ENCODE data around the gene NUBP2.

Gene NUBP2

GRCh38 chr16:1821861-1822611 is 39.3 kb downstream of the NUBP2 start:
- in situ Hi-C loops (cut with HindIII; ENCODE audit: low pct_ligation_motif_present, low sequenced_read_pairs) = no loop called here
- Histone ChIP-seq H3K36me3 (replicated peaks) (no peaks in the 10 kb centered on the region), H3K27ac (no peak overlapping the region), H3K4me3 (ENCODE audit: low read depth, low read length) (no peak overlapping the region), H3K27me3 (replicated peaks) (no peaks in the 10 kb centered on the region)
- no peak for DNase-seq
- TF ChIP-seq, protein P1, sequence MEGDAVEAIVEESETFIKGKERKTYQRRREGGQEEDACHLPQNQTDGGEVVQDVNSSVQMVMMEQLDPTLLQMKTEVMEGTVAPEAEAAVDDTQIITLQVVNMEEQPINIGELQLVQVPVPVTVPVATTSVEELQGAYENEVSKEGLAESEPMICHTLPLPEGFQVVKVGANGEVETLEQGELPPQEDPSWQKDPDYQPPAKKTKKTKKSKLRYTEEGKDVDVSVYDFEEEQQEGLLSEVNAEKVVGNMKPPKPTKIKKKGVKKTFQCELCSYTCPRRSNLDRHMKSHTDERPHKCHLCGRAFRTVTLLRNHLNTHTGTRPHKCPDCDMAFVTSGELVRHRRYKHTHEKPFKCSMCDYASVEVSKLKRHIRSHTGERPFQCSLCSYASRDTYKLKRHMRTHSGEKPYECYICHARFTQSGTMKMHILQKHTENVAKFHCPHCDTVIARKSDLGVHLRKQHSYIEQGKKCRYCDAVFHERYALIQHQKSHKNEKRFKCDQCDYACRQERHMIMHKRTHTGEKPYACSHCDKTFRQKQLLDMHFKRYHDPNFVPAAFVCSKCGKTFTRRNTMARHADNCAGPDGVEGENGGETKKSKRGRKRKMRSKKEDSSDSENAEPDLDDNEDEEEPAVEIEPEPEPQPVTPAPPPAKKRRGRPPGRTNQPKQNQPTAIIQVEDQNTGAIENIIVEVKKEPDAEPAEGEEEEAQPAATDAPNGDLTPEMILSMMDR (IDR thresholded peaks at IDR 0.05; ENCODE audit: low read depth, low read length, missing control alignments) = no peak

DNA sequence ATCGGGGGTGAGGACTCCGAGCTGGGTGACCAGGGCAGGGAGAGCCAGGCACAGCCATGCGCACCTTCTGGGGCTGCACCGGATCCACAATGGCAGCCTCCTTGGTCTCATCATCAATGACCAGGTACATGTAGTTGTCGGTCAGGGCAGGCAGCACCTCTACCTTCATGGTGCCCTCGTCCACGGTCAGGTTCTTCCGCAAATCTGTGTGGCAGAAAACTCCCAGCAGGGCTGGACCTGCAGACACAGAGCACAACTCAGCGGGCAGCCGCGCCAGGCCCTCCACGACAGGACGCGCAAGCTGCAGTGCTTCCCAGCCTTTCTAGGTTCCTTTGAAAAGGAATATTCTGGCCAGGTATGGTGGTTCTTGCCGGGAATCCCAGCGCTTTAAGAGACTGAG is 40.0 kb downstream of the NUBP2 start:
- in situ Hi-C loops (cut with HindIII; ENCODE audit: low pct_ligation_motif_present, low sequenced_read_pairs) = no loop called here

GRCh38 chr16:1823821-1824220 is 41.1 kb downstream of the NUBP2 start:
- no peak overlapping the region for H3K27ac ChIP-seq
- peak; percentile 37 for DNase-seq

More for the DNA sequence above, 40.0 kb downstream of the NUBP2 start:
- H3K4me3 ChIP-seq (ENCODE audit: low read depth, low read length) = no peak overlapping the region
- DNase-seq = no peak
- no peak overlapping the region for H3K27ac ChIP-seq
- TF ChIP-seq, protein P1 (IDR thresholded peaks at IDR 0.05; ENCODE audit: low read depth, low read length, missing control alignments) = no peak
- H3K36me3 ChIP-seq (replicated peaks) = no peaks in the 10 kb centered on the region
- H3K27me3 ChIP-seq (replicated peaks) = no peaks in the 10 kb centered on the region

DNA sequence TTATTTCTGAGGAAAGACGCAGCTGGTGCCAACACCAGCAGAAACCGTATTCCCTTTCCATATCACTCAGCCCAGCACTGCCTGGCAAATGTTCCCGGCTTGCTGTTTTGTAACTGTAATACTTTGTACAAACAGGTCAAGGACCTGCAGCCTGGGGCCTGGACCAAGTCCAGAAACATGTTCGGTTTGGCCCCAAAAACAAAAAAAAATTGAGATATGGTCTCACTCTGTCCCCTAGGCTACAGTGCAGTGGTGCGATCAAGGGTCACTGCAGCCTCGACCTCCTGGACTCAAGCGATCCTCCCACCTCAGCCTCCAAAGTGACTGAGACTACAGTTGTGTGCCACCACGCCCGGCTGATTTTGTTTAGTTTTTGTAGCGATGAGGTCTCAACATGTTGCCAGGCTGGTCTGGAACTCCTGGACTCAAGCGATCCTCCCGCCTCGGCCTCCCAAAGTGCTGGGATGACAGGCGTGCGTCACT is 42.7 kb downstream of the NUBP2 start:
- Histone ChIP-seq H3K36me3 (replicated peaks) (peaks cover 4% of the 10 kb centered on the region), H3K27me3 (replicated peaks) (no peaks in the 10 kb centered on the region), H3K27ac (no peak overlapping the region), H3K4me3 (ENCODE audit: low read depth, low read length) (peak overlapping the region; percentile 98)
- no peak for DNase-seq
- in situ Hi-C loops (cut with HindIII; ENCODE audit: low pct_ligation_motif_present, low sequenced_read_pairs) = no loop called here
- TF ChIP-seq, protein P1 (IDR thresholded peaks at IDR 0.05; ENCODE audit: low read depth, low read length, missing control alignments) = no peak

More at GRCh38 chr16:1823821-1824220, 41.1 kb downstream of the NUBP2 start:
- TF ChIP-seq, protein P1 (IDR thresholded peaks at IDR 0.05; ENCODE audit: low read depth, low read length, missing control alignments) = peak; percentile 58
- in situ Hi-C loops (cut with HindIII; ENCODE audit: low pct_ligation_motif_present, low sequenced_read_pairs) = no loop called here
- Histone ChIP-seq H3K4me3 (ENCODE audit: low read depth, low read length) (no peak overlapping the region), H3K27me3 (replicated peaks) (no peaks in the 10 kb centered on the region), H3K36me3 (replicated peaks) (peaks cover under 1% of the 10 kb centered on the region)

GRCh38 chr16:1825864-1826690 is 43.3 kb downstream of the NUBP2 start:
- Histone ChIP-seq H3K27ac (no peak overlapping the region), H3K27me3 (replicated peaks) (no peaks in the 10 kb centered on the region), H3K4me3 (ENCODE audit: low read depth, low read length) (peak overlapping the region; percentile 98), H3K36me3 (replicated peaks) (peaks cover 4% of the 10 kb centered on the region)
- TF ChIP-seq, protein P1 (IDR thresholded peaks at IDR 0.05; ENCODE audit: low read depth, low read length, missing control alignments) = no peak
- in situ Hi-C loops (cut with HindIII; ENCODE audit: low pct_ligation_motif_present, low sequenced_read_pairs) = no loop called here
- no peak for DNase-seq

All from brain microvascular endothelial cell (primary cell).